Measurements from ENCODE around the gene HOXB5.

- TF ChIP-seq POLR2AphosphoS5 (IDR thresholded peaks at IDR 0.05; ENCODE audit: low read depth, low read length), result no peak
- TF ChIP-seq, protein P1, sequence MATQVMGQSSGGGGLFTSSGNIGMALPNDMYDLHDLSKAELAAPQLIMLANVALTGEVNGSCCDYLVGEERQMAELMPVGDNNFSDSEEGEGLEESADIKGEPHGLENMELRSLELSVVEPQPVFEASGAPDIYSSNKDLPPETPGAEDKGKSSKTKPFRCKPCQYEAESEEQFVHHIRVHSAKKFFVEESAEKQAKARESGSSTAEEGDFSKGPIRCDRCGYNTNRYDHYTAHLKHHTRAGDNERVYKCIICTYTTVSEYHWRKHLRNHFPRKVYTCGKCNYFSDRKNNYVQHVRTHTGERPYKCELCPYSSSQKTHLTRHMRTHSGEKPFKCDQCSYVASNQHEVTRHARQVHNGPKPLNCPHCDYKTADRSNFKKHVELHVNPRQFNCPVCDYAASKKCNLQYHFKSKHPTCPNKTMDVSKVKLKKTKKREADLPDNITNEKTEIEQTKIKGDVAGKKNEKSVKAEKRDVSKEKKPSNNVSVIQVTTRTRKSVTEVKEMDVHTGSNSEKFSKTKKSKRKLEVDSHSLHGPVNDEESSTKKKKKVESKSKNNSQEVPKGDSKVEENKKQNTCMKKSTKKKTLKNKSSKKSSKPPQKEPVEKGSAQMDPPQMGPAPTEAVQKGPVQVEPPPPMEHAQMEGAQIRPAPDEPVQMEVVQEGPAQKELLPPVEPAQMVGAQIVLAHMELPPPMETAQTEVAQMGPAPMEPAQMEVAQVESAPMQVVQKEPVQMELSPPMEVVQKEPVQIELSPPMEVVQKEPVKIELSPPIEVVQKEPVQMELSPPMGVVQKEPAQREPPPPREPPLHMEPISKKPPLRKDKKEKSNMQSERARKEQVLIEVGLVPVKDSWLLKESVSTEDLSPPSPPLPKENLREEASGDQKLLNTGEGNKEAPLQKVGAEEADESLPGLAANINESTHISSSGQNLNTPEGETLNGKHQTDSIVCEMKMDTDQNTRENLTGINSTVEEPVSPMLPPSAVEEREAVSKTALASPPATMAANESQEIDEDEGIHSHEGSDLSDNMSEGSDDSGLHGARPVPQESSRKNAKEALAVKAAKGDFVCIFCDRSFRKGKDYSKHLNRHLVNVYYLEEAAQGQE (IDR thresholded peaks at IDR 0.05; ENCODE audit: insufficient read depth in 1 of 2, low read depth in 2 of 2, low read length in 2 of 2), result no peak
- TF ChIP-seq FOXP2 (optimal IDR thresholded peaks at IDR 0.05; ENCODE audit: borderline replicate concordance, extremely low read depth, extremely low read length, insufficient read depth), result no peak
Measured at GRCh38 chr17:48556576-48557401, 36.8 kb downstream of the HOXB5 start.

Data from PFSK-1 (cell line).